Tibial artery (tissue), 4 donors: ENCODE data around the gene CCDC15.

Experiments
- DNase-seq, 2 donors: peaks; one replicate each; pipeline ENCODE4 v3.0.0-alpha.2; 2019
- H3K27ac ChIP-seq, 2 donors: fragments of 200-600 bp; sonication (generic) in 1 of 2; 1 replicate in 1 of 2; 2 replicates in 1 of 2; pipeline ENCODE4 v1.5.1; 2018 to 2019; ENCODE audit warnings: mild to moderate bottlenecking in 1 of 2
- H3K27me3 ChIP-seq, 2 donors: fragments of 200-600 bp; sonication (generic) in 1 of 2; one replicate each; pipeline versions ENCODE4 v1.5.1 to v1.6.0; 2016 to 2019
- H3K36me3 ChIP-seq, 3 donors: fragments of 200-600 bp; sonication (generic) in 2 of 3; one replicate each; pipeline ENCODE4 v1.5.1; 2016 to 2019; ENCODE audit warnings: mild to moderate bottlenecking in 2 of 3
- H3K4me1 ChIP-seq, 4 donors: fragments of 200-600 bp; sonication (generic) in 2 of 4; 1 replicate in 3 of 4; 2 replicates in 1 of 4; pipeline ENCODE4 v1.5.1; 2016 to 2019
- H3K4me3 ChIP-seq, 2 donors: fragments of 200-600 bp; sonication (generic) in 1 of 2; 1 replicate in 1 of 2; 2 replicates in 1 of 2; pipeline ENCODE4 v1.5.1; 2018 to 2019; ENCODE audit warnings: mild to moderate bottlenecking in 2 of 2
- H3K9me3 ChIP-seq, 3 donors: fragments of 200-600 bp; sonication (generic) in 1 of 3; one replicate each; pipeline ENCODE4 v1.5.1; 2016 to 2019
- CTCF ChIP-seq, 2 experiments: fragments of 200-600 bp in 1 of 2; fragments of 450-650 bp in 1 of 2; IDR thresholded peaks; one replicate each; pipeline ENCODE4 v1.5.1; 2017 to 2019; ENCODE audit warnings: antibody characterized with exemption in 2 of 2, mild to moderate bottlenecking in 1 of 2, moderate library complexity in 1 of 2
- intact Hi-C: fragments of 100-400 bp; cut with DNase I; formaldehyde crosslinking; loops from one replicate; pipeline ENCODE4 v1.15.0; 2023; ENCODE audit warnings: low total_unique reads

The CCDC15 gene

DNA sequence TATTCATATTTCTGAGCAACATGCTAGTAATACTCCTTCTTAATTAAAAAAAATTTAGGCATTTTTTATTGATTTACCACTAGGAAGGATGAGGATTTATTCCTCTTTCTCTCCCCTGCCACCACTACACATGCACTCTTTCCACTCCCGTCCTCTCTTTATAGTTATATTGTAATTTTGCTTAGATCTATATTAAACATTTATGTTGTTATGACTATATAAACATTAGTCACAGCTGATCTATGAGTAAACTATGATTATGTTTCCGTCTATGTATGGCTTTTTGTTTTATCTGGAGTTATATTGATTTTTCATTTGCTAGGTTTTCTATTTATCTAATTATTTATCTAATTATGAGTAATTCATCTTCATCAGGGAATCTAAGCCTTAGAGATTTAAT, 17.8 kb downstream of the CCDC15 start:
- no peaks in the 10 kb centered on the region for H3K9me3 ChIP-seq
- no peak overlapping the region for H3K27ac ChIP-seq
- TF ChIP-seq CTCF (IDR thresholded peaks at IDR 0.05): no peak
- DNase-seq: no peak
- H3K36me3 ChIP-seq: no peaks in the 10 kb centered on the region
- intact Hi-C loops: loop anchor here (10.0 kb wide), 2 partner anchors 353 to 463 kb away; no protein-coding TSS in a partner anchor
- H3K27me3 ChIP-seq: no peaks in the 10 kb centered on the region
- H3K4me3 ChIP-seq: no peak overlapping the region
- no peaks in the 10 kb centered on the region for H3K4me1 ChIP-seq

GRCh38 chr11:124976531-124976930, 22.5 kb downstream of the CCDC15 start:
- TF ChIP-seq CTCF (IDR thresholded peaks at IDR 0.05): no peak
- DNase-seq: no peak
- Histone ChIP-seq H3K36me3 (no peaks in the 10 kb centered on the region), H3K27me3 (no peaks in the 10 kb centered on the region), H3K27ac (no peak overlapping the region), H3K4me1 (no peaks in the 10 kb centered on the region), H3K9me3 (no peaks in the 10 kb centered on the region), H3K4me3 (no peak overlapping the region)
- intact Hi-C loops: loop anchor here (10.0 kb wide), 2 partner anchors 348 to 458 kb away; no protein-coding TSS in a partner anchor

GRCh38 chr11:124977006-124977405, 23.0 kb downstream of the CCDC15 start:
- Histone ChIP-seq H3K4me3 (no peak overlapping the region), H3K27me3 (no peaks in the 10 kb centered on the region), H3K36me3 (no peaks in the 10 kb centered on the region), H3K4me1 (no peaks in the 10 kb centered on the region), H3K9me3 (no peaks in the 10 kb centered on the region), H3K27ac (no peak overlapping the region)
- no peak for DNase-seq
- intact Hi-C loops: loop anchor here (10.0 kb wide), 2 partner anchors 348 to 458 kb away; no protein-coding TSS in a partner anchor
- no peak for TF ChIP-seq CTCF (IDR thresholded peaks at IDR 0.05)

GRCh38 chr11:124978316-124978715, 24.3 kb downstream of the CCDC15 start:
- Histone ChIP-seq H3K36me3 (no peaks in the 10 kb centered on the region), H3K27ac (no peak overlapping the region), H3K4me3 (no peak overlapping the region), H3K4me1 (no peaks in the 10 kb centered on the region), H3K27me3 (no peaks in the 10 kb centered on the region), H3K9me3 (no peaks in the 10 kb centered on the region)
- intact Hi-C loops: loop anchor here (10.0 kb wide), 2 partner anchors 346 to 456 kb away; no protein-coding TSS in a partner anchor
- DNase-seq: no peak
- TF ChIP-seq CTCF (IDR thresholded peaks at IDR 0.05): no peak

DNA sequence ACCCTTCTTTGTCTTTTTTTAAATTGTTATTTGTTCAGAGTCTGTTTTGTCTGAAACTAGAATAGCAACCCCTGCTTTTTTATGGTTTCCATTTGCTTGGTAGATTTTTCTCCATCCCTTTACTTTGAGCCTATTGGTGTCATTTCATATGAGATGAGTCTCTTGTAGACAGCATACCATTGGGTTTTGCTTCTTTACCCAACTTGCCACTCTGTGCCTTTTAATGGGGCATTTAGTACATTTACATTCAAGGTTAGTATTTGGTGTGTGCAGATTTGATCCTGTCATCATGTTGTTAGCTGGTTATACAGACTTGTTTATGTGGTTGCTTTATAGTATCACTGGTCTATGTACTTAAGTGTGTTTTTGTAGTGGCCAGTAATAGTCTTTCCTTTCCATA, 28.0 kb downstream of the CCDC15 start:
- Histone ChIP-seq H3K27ac (no peak overlapping the region), H3K4me1 (no peaks in the 10 kb centered on the region), H3K9me3 (no peaks in the 10 kb centered on the region), H3K4me3 (no peak overlapping the region), H3K36me3 (no peaks in the 10 kb centered on the region), H3K27me3 (no peaks in the 10 kb centered on the region)
- DNase-seq: no peak
- intact Hi-C loops: no loop called here
- no peak for TF ChIP-seq CTCF (IDR thresholded peaks at IDR 0.05)
